Heart left ventricle (tissue), 13 donors: Measurements from ENCODE around the gene ITPR2.

Source experiments
- POLR2A ChIP-seq, 2 donors: fragments of 450-650 bp; IDR thresholded peaks; one replicate each; pipeline ENCODE4 v1.6.1; 2017; ENCODE audit warnings: antibody characterized with exemption in 2 of 2, mild to moderate bottlenecking in 2 of 2, moderate library complexity in 2 of 2
- TF ChIP-seq, protein P1 (sequence below), 12 donors: fragments of 200-600 bp; sonication (generic) in 4 of 12; IDR thresholded peaks; one replicate each; pipeline versions ENCODE4 v1.5.0 to v1.8.0; 2018 to 2022; ENCODE audit warnings: antibody characterized with exemption in 12 of 12, mild to moderate bottlenecking in 5 of 12
- donor health status: ischemic (EF 13 %, LVEDD 7.1; RV severe dilation, severe dysfunction).
- donor health status: DM: no; HTN: yes; CAD: no.
- donor health status: DM: no; HTN: no; CAD: no.
- donor health status: ischemic (EF 25% LVEDD 6.9; RV normal size, moderate dysfunction).
- donor health status: ischemic (EF 25% LVEDD 5.7; RV mildly dilated, moderate dysfunction).
- donor health status: ischemic (EF 35%, LVEDD 5.7; RV mildly dilated, moderate dysfunction).
- donor health status: nonischemic (EF 11% LVEDD 7.7; RV severe dilation, severe dysfunction).
- donor health status: DM: yes; HTN: yes; CAD: no.
- donor health status: PGD.
- donor health status: ischemic (EF 29% LVEDD 5.4; RV normal size, mild dysfunction).
- donor health status: nonischemic (EF 23%, LVEDD 6.1; RV moderate dilation, normal function).

DNA sequence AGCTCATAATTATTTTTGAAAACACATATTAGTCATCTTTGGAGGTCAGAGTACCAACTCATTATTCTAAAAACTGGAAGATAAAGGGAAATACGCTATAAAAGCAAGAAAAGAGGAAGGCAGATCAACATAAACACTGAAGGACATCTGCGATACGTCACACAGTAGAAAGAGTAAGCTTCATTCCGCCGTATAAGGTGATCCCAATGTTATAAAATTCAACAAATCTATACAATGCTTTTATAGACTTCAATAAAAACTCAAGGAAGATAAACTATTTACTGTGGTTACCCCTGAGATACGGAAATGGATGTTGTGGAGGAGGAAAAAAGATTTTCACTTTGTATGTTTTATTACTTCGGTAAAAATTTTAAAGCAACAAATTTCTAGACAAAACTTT lies 92.6 kb downstream of the ITPR2 start:
- TF ChIP-seq, protein P1, sequence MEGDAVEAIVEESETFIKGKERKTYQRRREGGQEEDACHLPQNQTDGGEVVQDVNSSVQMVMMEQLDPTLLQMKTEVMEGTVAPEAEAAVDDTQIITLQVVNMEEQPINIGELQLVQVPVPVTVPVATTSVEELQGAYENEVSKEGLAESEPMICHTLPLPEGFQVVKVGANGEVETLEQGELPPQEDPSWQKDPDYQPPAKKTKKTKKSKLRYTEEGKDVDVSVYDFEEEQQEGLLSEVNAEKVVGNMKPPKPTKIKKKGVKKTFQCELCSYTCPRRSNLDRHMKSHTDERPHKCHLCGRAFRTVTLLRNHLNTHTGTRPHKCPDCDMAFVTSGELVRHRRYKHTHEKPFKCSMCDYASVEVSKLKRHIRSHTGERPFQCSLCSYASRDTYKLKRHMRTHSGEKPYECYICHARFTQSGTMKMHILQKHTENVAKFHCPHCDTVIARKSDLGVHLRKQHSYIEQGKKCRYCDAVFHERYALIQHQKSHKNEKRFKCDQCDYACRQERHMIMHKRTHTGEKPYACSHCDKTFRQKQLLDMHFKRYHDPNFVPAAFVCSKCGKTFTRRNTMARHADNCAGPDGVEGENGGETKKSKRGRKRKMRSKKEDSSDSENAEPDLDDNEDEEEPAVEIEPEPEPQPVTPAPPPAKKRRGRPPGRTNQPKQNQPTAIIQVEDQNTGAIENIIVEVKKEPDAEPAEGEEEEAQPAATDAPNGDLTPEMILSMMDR (IDR thresholded peaks at IDR 0.05): no peak
- no peak for TF ChIP-seq POLR2A (IDR thresholded peaks at IDR 0.05)
